IPS-20b (cell line): ENCODE data around the gene INTS6.

Experiments
- H3K27ac ChIP-seq: one replicate; pipeline ENCODE4 v1.5.1; 2013; ENCODE audit warnings: low read length
- H3K27me3 ChIP-seq: 2 replicates; pipeline ENCODE4 v1.6.1; 2013; ENCODE audit warnings: mild to moderate bottlenecking, low read length, inconsistent platforms; ENCODE audit not compliant: insufficient read depth
- H3K36me3 ChIP-seq: 2 replicates; pipeline ENCODE4 v1.6.1; 2013; ENCODE audit warnings: low read depth, mild to moderate bottlenecking, inconsistent platforms, low read length, moderate library complexity; ENCODE audit not compliant: insufficient read depth
- H3K4me1 ChIP-seq: 2 replicates; pipeline ENCODE4 v1.6.1; 2013; ENCODE audit warnings: mild to moderate bottlenecking, control low read depth, inconsistent platforms, low read length, moderate library complexity; ENCODE audit not compliant: insufficient read depth
- H3K4me3 ChIP-seq: 2 replicates; pipeline ENCODE4 v1.5.1; 2013; ENCODE audit warnings: mild to moderate bottlenecking, low read length, inconsistent platforms
- H3K9ac ChIP-seq: 2 replicates; pipeline ENCODE4 v1.6.1; 2013; ENCODE audit warnings: low read depth, mild to moderate bottlenecking, inconsistent platforms, low read length, moderate library complexity
- H3K9me3 ChIP-seq: 2 replicates; pipeline ENCODE4 v1.6.1; 2013; ENCODE audit warnings: mild to moderate bottlenecking, low read depth, low read length, inconsistent platforms; ENCODE audit not compliant: insufficient read depth

INTS6 gene

DNA sequence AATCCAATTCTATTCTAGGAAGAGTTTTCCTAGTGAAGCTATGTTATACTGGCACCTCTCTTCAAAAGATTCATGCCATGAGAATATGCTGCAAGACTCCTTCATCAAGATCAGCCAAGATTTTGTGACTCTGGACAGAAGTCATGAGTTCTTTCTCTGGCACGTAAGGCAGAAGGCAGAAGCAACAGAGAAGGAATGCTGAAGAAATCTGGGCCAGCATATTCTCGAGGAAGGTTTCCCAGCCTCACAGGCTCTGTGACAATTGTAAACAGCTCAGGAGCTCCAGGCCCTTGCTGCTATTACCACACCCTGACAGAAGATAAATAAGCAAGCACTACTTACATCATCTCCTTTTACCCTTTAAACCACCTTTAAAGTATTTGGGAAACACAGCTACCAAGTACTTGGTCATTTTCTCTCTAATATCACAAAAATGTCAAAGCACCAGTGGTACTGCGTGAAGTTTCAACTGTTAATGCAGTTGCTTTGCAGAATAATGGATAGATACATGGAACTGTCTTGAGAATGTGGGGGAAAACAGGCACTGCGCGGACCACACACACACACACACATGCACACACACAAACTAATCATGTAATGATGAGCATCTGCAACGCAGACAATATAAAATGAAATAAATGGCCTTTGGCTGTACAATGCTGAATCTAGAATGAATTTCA lies 55.4 kb downstream of the INTS6 start:
- no peaks in the 10 kb centered on the region for H3K9me3 ChIP-seq
- no peaks in the 10 kb centered on the region for H3K27me3 ChIP-seq
- peaks cover 14% of the 10 kb centered on the region for H3K4me1 ChIP-seq
- no peak overlapping the region for H3K4me3 ChIP-seq
- no peak overlapping the region for H3K27ac ChIP-seq
- H3K36me3 ChIP-seq, result peaks cover 25% of the 10 kb centered on the region
- no peak overlapping the region for H3K9ac ChIP-seq

DNA sequence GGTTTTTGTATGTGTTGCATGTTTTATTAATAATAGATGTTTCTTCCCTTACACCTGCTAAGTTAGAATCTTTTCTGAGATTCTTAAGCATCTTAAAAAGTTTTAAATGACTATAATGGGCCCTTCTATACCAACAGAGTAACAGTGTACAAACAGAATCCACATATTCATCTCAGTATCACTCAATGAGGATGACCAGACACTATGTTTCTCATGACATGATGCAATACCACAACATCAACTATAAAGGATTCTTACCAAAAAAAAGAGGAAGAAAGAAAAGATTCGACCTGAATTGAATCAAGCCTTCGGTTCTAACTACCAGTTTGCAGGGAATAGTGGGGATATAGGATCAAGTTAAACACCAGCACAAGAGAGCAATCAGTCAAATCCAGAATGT lies 56.5 kb downstream of the INTS6 start:
- no peak overlapping the region for H3K27ac ChIP-seq
- H3K4me1 ChIP-seq, result peaks cover 14% of the 10 kb centered on the region
- H3K4me3 ChIP-seq, result no peak overlapping the region
- H3K9me3 ChIP-seq, result no peaks in the 10 kb centered on the region
- H3K36me3 ChIP-seq, result peaks cover 20% of the 10 kb centered on the region
- no peaks in the 10 kb centered on the region for H3K27me3 ChIP-seq
- H3K9ac ChIP-seq, result no peak overlapping the region

DNA sequence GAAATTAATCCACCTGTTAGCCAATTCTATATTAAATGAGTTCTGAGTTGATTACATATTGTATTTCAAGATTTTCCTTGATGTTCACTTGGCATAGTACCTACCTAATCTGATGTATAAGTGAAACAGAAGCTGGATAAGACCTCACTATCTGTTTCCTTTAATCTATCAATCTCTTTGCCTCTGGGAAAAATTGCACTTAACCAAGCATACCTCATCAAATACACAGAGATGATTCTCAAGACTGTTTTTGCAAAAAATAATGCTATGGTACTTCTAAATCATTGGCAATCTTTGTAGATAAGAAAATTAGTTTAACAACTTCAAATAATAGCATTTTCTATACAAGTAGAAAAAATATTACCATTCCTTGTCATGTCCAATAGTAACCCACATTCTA lies 58.1 kb downstream of the INTS6 start:
- no peaks in the 10 kb centered on the region for H3K27me3 ChIP-seq
- H3K36me3 ChIP-seq, result peaks cover 10% of the 10 kb centered on the region
- no peak overlapping the region for H3K4me3 ChIP-seq
- H3K4me1 ChIP-seq, result peaks cover 14% of the 10 kb centered on the region
- no peak overlapping the region for H3K27ac ChIP-seq
- H3K9ac ChIP-seq, result no peak overlapping the region
- H3K9me3 ChIP-seq, result no peaks in the 10 kb centered on the region

DNA sequence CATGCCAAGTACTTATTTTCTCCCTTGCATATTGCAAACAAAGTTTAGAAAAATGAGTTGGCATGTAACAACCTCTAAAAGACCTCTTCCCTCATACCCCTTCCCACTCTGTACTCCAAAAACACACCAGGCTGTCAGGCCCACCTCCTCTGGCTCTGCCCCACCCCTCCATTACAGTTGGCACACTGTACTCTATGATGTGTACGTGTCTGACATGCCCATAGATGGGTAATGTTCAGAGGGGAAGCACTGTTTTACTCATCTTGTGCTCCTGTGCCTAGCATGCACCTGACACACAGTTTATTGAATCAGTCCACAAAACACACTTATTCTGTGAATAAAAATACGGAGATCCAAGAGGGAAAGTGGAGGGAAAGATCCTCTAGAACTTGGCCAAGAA lies 67.7 kb downstream of the INTS6 start:
- peaks cover 76% of the 10 kb centered on the region for H3K36me3 ChIP-seq
- no peak overlapping the region for H3K9ac ChIP-seq
- H3K4me1 ChIP-seq, result no peaks in the 10 kb centered on the region; the same call in 1 of the 2 replicates
- H3K4me3 ChIP-seq, result no peak overlapping the region
- H3K9me3 ChIP-seq, result no peaks in the 10 kb centered on the region
- no peak overlapping the region for H3K27ac ChIP-seq
- no peaks in the 10 kb centered on the region for H3K27me3 ChIP-seq

DNA sequence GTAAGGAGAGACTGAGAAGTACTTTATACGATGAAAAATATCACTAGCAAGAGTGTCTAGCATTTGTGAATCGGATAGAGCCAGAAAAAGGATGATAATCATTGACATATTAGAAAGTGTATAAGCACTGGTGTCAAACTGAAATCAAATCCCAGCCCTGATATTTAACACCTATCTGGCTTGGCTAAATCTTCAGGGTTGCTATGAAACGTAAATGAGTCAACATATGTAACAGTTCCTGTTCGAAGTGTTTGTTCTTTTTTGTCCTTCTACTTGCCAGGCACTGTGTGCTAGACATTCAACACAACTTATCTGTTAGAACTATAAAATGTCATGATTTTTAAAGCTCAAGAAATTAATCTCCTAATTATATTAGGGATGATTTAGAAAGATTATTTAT lies 72.6 kb downstream of the INTS6 start:
- Histone ChIP-seq H3K9me3 (no peaks in the 10 kb centered on the region), H3K36me3 (peaks cover 90% of the 10 kb centered on the region), H3K4me3 (no peak overlapping the region), H3K27me3 (no peaks in the 10 kb centered on the region), H3K4me1 (no peaks in the 10 kb centered on the region), H3K27ac (no peak overlapping the region), H3K9ac (no peak overlapping the region)

DNA sequence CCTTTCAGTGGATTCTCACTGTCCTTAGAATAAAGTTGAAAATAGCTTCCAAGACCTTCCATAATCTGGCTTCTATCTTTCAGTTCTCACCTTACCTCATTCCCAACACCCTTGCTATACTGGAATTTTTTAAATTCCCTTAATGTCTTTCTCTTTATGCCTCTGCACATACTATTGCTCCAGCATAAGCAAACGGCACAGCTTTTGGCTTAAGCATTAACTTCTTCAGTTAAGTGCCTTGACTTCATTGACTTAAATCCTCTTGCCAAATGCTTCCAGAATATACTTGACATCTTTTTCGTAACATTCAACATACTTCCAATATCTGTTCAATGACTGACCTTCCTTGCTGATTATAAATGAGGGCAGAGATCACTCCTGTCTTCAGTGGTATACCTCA lies 79.4 kb downstream of the INTS6 start:
- H3K36me3 ChIP-seq, result peaks cover 83% of the 10 kb centered on the region
- H3K27ac ChIP-seq, result no peak overlapping the region
- H3K4me3 ChIP-seq, result no peak overlapping the region
- H3K27me3 ChIP-seq, result no peaks in the 10 kb centered on the region
- H3K9me3 ChIP-seq, result no peaks in the 10 kb centered on the region
- peaks cover 5% of the 10 kb centered on the region; the same call in 1 of the 2 replicates for H3K4me1 ChIP-seq
- H3K9ac ChIP-seq, result no peak overlapping the region

DNA sequence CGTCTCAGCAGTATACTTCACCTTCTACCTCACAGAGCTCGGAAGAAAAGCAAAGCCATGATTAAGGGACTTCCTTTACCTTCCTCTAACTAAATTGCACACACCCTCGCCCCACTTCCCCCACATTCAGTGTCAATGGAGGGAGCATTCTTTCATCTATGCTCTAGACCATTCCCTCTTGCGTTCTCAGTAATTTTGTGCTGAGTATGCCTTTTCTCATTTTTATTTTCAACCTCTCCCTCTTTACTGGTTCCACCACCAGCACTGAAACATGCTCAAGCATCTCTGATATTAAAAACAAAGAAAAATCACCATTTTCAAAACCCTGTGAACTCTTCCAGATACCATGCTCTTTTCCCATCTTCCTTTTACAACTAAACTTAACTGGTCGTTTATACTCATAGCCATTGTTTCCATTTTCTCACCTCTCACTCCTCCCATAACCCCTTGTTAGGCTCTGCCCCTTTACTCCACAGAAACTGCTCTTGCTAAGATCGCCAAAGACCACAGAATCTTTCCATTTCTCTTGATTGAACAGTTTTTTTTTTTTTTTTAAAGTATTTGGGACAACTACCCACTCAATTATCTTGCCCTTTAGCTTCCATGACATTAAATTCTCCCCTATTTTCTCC lies 81.0 kb downstream of the INTS6 start:
- Histone ChIP-seq H3K4me3 (no peak overlapping the region), H3K4me1 (peaks cover 5% of the 10 kb centered on the region; the same call in 1 of the 2 replicates), H3K9me3 (no peaks in the 10 kb centered on the region), H3K27me3 (no peaks in the 10 kb centered on the region), H3K27ac (no peak overlapping the region), H3K36me3 (peaks cover 84% of the 10 kb centered on the region), H3K9ac (no peak overlapping the region)

DNA sequence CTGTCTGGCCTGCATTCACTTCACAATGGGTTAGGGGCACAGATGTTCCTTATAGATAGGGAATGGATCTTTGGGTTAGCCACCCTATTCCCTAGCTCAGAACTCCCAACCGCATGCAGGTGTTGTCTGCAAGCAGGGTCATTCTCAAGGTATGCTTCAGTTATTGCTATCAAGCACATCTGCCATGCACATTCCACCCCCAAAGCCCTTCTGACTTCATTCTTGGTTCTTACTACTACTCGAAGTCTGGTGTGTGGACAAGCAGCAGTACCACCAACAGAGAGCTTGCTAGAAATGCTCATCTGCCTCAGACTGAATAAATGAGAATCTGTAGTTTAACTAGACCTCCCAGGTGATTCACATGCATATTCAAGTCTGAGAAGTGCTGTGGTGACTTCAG lies 82.0 kb downstream of the INTS6 start:
- Histone ChIP-seq H3K9ac (no peak overlapping the region), H3K27ac (no peak overlapping the region), H3K4me3 (no peak overlapping the region; the same call in 1 of the 2 replicates), H3K4me1 (peaks cover 5% of the 10 kb centered on the region; the same call in 1 of the 2 replicates), H3K27me3 (no peaks in the 10 kb centered on the region), H3K9me3 (no peaks in the 10 kb centered on the region), H3K36me3 (peaks cover 86% of the 10 kb centered on the region)

DNA sequence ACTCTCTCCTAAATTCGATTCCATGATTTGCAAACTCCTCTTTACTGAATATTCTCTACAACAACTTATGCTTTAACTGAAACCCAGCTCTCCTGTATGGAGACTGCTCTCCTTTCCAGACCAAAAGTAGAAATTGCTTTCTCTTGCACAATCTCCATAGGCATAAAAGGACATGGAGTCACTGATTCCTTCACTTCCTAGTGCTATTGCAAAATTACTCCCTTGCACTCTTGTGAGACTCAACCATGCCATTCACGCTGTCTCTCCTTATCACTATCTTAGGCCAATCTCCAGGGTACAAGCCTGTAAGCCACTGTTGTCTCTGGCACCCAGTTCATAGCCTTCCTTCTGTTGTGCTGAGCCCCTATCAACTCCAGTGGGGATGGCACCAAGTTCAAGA lies 82.7 kb downstream of the INTS6 start:
- Histone ChIP-seq H3K4me1 (peaks cover 5% of the 10 kb centered on the region; the same call in 1 of the 2 replicates), H3K4me3 (no peak overlapping the region), H3K36me3 (peaks cover 85% of the 10 kb centered on the region), H3K9me3 (no peaks in the 10 kb centered on the region), H3K27me3 (no peaks in the 10 kb centered on the region), H3K27ac (no peak overlapping the region), H3K9ac (no peak overlapping the region)

DNA sequence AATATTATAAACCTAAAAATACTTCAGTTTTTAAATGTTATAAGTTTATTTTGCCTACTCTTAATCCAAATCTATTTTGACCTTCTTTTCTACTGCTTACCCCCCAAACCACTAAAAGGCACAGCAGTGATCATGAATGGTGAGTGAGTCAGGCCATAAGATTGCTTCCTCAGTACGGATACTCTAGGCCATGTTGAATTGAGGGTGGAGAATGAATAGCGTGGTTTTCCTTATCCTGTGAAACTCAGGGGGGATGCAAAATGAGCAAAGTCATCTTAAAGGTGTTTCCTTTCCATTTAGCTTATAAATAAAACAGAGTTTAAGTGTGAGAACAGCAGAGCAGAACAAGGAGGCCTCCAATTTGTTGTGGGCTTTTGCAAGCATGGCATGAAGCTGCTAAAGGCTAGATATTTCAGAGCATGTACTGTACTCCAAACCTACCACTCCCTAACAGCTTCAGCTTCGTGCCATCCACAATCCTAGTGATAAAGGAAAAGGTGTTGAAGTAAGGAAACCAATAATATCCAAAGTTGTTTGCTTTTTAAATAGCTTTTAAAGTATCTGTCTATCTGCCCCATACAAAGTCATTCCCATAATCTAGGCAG lies 88.3 kb downstream of the INTS6 start:
- peaks cover 72% of the 10 kb centered on the region for H3K36me3 ChIP-seq
- no peaks in the 10 kb centered on the region for H3K27me3 ChIP-seq
- H3K9me3 ChIP-seq, result no peaks in the 10 kb centered on the region
- H3K4me3 ChIP-seq, result no peak overlapping the region
- no peak overlapping the region for H3K9ac ChIP-seq
- H3K4me1 ChIP-seq, result no peaks in the 10 kb centered on the region; the same call in 1 of the 2 replicates
- H3K27ac ChIP-seq, result no peak overlapping the region

DNA sequence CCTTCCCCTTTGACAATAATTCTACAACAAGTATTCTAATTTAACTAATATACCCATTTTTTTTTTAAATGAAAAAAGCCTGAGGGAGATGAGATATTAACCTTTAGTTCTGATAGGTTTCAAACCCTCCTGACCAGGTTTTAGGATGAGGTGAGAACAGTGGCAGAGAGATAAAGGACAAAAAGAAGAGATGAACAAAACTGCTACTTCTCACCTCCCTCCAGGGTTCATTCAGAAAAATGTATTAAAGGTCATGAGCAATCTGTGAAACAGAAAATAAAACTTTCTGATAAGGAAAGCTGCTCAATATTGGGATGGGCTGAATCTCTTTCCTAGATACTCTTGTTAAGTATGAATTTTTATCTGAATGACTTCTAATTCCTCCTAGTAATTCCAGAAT lies 89.2 kb downstream of the INTS6 start:
- H3K9me3 ChIP-seq, result no peaks in the 10 kb centered on the region
- H3K4me1 ChIP-seq, result no peaks in the 10 kb centered on the region; the same call in 1 of the 2 replicates
- no peaks in the 10 kb centered on the region for H3K27me3 ChIP-seq
- peaks cover 64% of the 10 kb centered on the region for H3K36me3 ChIP-seq
- H3K27ac ChIP-seq, result no peak overlapping the region
- no peak overlapping the region for H3K4me3 ChIP-seq
- H3K9ac ChIP-seq, result no peak overlapping the region

DNA sequence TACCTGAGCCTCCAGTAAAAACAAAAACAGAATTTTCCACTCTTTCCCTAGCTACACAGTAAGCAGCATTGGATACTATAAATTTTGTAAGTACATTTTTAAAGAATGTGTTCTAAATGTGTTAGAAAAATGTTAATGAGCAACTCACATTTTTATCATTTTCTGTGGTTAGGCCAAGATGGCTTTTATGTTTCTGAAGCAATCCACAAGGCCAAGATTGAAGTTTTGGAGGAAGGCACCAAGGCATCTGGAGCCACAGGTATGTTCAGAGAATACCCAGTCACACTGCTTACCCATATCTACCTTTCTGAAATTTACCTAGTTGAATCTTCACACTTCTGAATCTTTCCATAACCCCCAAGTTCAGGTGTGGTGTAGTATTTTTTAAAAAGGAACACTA lies 91.7 kb downstream of the INTS6 start:
- no peaks in the 10 kb centered on the region; the same call in 1 of the 2 replicates for H3K4me1 ChIP-seq
- H3K4me3 ChIP-seq, result no peak overlapping the region
- H3K9me3 ChIP-seq, result no peaks in the 10 kb centered on the region
- H3K9ac ChIP-seq, result no peak overlapping the region
- H3K27ac ChIP-seq, result no peak overlapping the region
- H3K27me3 ChIP-seq, result no peaks in the 10 kb centered on the region
- H3K36me3 ChIP-seq, result peaks cover 38% of the 10 kb centered on the region
